Keratinocyte (primary cell): ENCODE results near the gene SUGCT. TPM values are rescaled to one million over a fixed set of nuclear protein-coding genes. Genes with fewer than 3 reads are reported as not detected.
"Not testable (repeated sequence)": the region's sequence is repeated elsewhere in the genome, so short reads cannot be mapped to it uniquely, and the experiment has no call there.

Experiments
- DNase-seq: peaks from one replicate; pipeline ENCODE4 v3.0.0-alpha.2; 2011; ENCODE audit warnings: low read depth, missing footprints, low spot score
- FAIRE-seq: peaks from 2 replicates; lab custom pipeline; 2011; peaks lifted over from hg19 to GRCh38; lab: Jason Lieb, UNC
- H2AFZ ChIP-seq: 2 replicates; pipeline ENCODE4 v1.6.0; 2012; ENCODE audit warnings: low read length, control low read depth, inconsistent platforms; ENCODE audit not compliant: control insufficient read depth
- H3K27ac ChIP-seq: 2 replicates; pipeline ENCODE4 v1.5.1; 2011; ENCODE audit warnings: low read length; ENCODE audit not compliant: control insufficient read depth, insufficient read depth
- H3K27me3 ChIP-seq: 3 replicates; pipeline ENCODE4 v1.6.0; 2011; ENCODE audit warnings: low read length; ENCODE audit not compliant: control insufficient read depth, insufficient read depth; ENCODE audit errors: extremely low read depth
- H3K36me3 ChIP-seq, 2 experiments: 2 replicates in 1 of 2; 3 replicates in 1 of 2; pipeline ENCODE4 v1.5.1; 2011; ENCODE audit warnings: low read length in 2 of 2, mild to moderate bottlenecking in 1 of 2; ENCODE audit not compliant: control insufficient read depth in 2 of 2, insufficient read depth in 2 of 2; ENCODE audit errors: extremely low read depth in 1 of 2
- H3K4me1 ChIP-seq: 3 replicates; pipeline ENCODE4 v1.5.1; 2011; ENCODE audit warnings: low read length; ENCODE audit not compliant: control insufficient read depth, insufficient read depth; ENCODE audit errors: extremely low read depth
- H3K4me2 ChIP-seq: 3 replicates; pipeline ENCODE4 v1.6.0; 2011; ENCODE audit warnings: low read depth, low read length; ENCODE audit not compliant: control insufficient read depth, insufficient read depth; ENCODE audit errors: extremely low read depth
- H3K4me3 ChIP-seq, 3 experiments: fragments of 200-600 bp in 1 of 3; sonication (generic) in 1 of 3; 2 replicates in 2 of 3; 3 replicates in 1 of 3; pipeline ENCODE4 v1.5.1; 2011 to 2016; ENCODE audit warnings: low read length in 3 of 3, mild to moderate bottlenecking in 3 of 3, control low read depth in 2 of 3, inconsistent platforms in 1 of 3, low read depth in 1 of 3, mixed read lengths in 1 of 3, mixed run types in 1 of 3, moderate library complexity in 1 of 3; ENCODE audit not compliant: control insufficient read depth in 2 of 3, insufficient read depth in 2 of 3; ENCODE audit errors: extremely low read depth in 1 of 3
- H3K79me2 ChIP-seq: 2 replicates; pipeline ENCODE4 v1.6.0; 2012; ENCODE audit warnings: low read length; ENCODE audit not compliant: control insufficient read depth, insufficient read depth
- H3K9ac ChIP-seq: 3 replicates; pipeline ENCODE4 v1.6.0; 2011; ENCODE audit warnings: low read length; ENCODE audit not compliant: control insufficient read depth, insufficient read depth; ENCODE audit errors: extremely low read depth
- H3K9me1 ChIP-seq: 3 replicates; pipeline ENCODE4 v1.6.0; 2011; ENCODE audit warnings: low read length; ENCODE audit not compliant: control insufficient read depth, insufficient read depth; ENCODE audit errors: extremely low read depth
- H3K9me3 ChIP-seq: 2 replicates; pipeline ENCODE4 v1.5.1; 2012; ENCODE audit warnings: low read depth, low read length; ENCODE audit not compliant: control insufficient read depth
- H4K20me1 ChIP-seq: 3 replicates; pipeline ENCODE4 v1.6.0; 2011; ENCODE audit warnings: low read length; ENCODE audit not compliant: control insufficient read depth, insufficient read depth; ENCODE audit errors: extremely low read depth
- EZH2 ChIP-seq: IDR thresholded peaks from one replicate; pipeline ENCODE4 v1.6.1; 2012; ENCODE audit warnings: inconsistent platforms, mild to moderate bottlenecking, low read length, moderate library complexity
- dilution Hi-C: fragments of 300-500 bp; cut with MboI; formaldehyde crosslinking; loops from one replicate; pipeline ENCODE4 v1.7.0; 2020; ENCODE audit warnings: low sequenced_read_pairs; ENCODE audit not compliant: extremely low pct_ligation_motif_present
- polyA plus RNA-seq, 5 experiments: library from polyadenylated mRNA; depleted of rRNA in 3 of 5; stranded (reverse) in 3 of 5; stranded (forward) in 1 of 5; unstranded in 1 of 5; fragments of >200 nt; gene quantifications; 1 replicate in 1 of 5; 2 replicates in 3 of 5; 3 replicates in 1 of 5; pipeline versions ENCODE4 v1.2.1 to v1.2.3, GENCODE V29; 2011 to 2012; ENCODE audit warnings: missing spikeins in 2 of 5, low read depth in 1 of 5, low replicate concordance in 1 of 5
- TF ChIP-seq, protein P1 (sequence below), 3 experiments: IDR thresholded peaks in 1 of 3; conservative IDR thresholded peaks in 1 of 3; optimal IDR thresholded peaks in 1 of 3; 2 replicates in 2 of 3; 3 replicates in 1 of 3; pipeline versions ENCODE3 to v1.5.1; 2011; ENCODE audit warnings: low read length in 3 of 3, mild to moderate bottlenecking in 3 of 3, moderate library complexity in 2 of 3, control low read depth in 1 of 3, inconsistent platforms in 1 of 3; ENCODE audit not compliant: insufficient read depth in 2 of 3; ENCODE audit errors: extremely low read depth in 1 of 3

The SUGCT gene
- polyA plus RNA-seq, 1 donor (not counting 4 experiments of a cell fraction or from before 2014, with no cell fraction given): 134 TPM

DNA sequence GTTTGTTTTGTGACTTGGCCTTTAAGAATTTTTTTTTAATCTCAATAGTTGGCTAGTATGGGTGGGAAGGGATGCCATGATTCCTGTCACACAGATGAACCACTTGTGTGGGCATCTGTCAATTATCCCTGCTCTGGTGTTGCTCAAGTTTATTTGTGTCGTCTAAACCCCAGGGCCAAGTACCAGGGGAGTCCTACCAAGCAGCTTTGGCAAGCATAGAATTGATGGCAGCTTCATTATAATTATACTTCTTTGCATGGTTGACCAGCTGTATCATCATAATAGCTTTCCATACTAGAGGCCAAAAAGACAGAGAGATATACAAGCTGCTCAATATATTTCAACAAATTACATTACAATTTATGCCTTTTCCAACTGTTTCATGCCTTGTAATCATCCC, 30.4 kb downstream of the SUGCT start:
- DNase-seq: no peak
- dilution Hi-C loops: no loop called here
- H3K79me2 ChIP-seq: no peaks in the 10 kb centered on the region
- H3K9me3 ChIP-seq: no peaks in the 10 kb centered on the region
- H3K9me1 ChIP-seq: no peaks in the 10 kb centered on the region
- no peak for FAIRE-seq
- no peak for TF ChIP-seq EZH2
- TF ChIP-seq, protein P1, sequence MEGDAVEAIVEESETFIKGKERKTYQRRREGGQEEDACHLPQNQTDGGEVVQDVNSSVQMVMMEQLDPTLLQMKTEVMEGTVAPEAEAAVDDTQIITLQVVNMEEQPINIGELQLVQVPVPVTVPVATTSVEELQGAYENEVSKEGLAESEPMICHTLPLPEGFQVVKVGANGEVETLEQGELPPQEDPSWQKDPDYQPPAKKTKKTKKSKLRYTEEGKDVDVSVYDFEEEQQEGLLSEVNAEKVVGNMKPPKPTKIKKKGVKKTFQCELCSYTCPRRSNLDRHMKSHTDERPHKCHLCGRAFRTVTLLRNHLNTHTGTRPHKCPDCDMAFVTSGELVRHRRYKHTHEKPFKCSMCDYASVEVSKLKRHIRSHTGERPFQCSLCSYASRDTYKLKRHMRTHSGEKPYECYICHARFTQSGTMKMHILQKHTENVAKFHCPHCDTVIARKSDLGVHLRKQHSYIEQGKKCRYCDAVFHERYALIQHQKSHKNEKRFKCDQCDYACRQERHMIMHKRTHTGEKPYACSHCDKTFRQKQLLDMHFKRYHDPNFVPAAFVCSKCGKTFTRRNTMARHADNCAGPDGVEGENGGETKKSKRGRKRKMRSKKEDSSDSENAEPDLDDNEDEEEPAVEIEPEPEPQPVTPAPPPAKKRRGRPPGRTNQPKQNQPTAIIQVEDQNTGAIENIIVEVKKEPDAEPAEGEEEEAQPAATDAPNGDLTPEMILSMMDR (optimal IDR thresholded peaks at IDR 0.05 in 1 of 3, IDR thresholded peaks at IDR 0.05 in 1 of 3, conservative IDR thresholded peaks at IDR 0.05 in 1 of 3; ENCODE audit: extremely low read depth in 1 of 3, insufficient read depth in 2 of 3, low read length in 3 of 3): no peak
- no peaks in the 10 kb centered on the region for H4K20me1 ChIP-seq
- H3K36me3 ChIP-seq: no peaks in the 10 kb centered on the region
- H3K27me3 ChIP-seq: no peaks in the 10 kb centered on the region
- H3K4me1 ChIP-seq: no peaks in the 10 kb centered on the region
- H3K4me2 ChIP-seq: no peak overlapping the region
- no peak overlapping the region for H3K9ac ChIP-seq
- no peak overlapping the region for H2AFZ ChIP-seq
- no peak overlapping the region for H3K27ac ChIP-seq
- H3K4me3 ChIP-seq: no peak overlapping the region

DNA sequence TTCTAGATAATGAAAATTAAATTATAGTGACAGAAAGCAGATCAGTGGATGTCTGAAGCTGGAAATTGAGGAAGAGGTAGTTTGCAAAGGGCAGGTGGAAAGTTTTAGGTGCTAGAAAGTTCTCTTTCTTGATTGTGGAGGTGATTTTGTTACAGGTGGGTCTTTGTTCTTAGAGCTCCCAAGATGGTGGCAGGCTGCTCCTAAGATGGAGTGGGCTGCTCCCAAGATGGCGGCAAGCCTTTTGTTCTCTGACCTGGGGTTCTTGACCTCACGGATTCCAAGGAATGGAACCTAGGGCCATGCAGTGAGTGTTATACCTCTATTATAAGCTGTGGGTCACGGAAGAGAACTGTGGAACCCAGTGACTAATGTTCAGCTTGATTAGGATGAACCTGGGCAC, 32.5 kb downstream of the SUGCT start:
- dilution Hi-C loops: no loop called here
- no peak overlapping the region for H3K4me2 ChIP-seq
- H3K27me3 ChIP-seq: no peaks in the 10 kb centered on the region
- H3K9me1 ChIP-seq: no peaks in the 10 kb centered on the region
- no peaks in the 10 kb centered on the region for H3K4me1 ChIP-seq
- no peak overlapping the region for H3K9ac ChIP-seq
- H3K27ac ChIP-seq: no peak overlapping the region
- H3K36me3 ChIP-seq: no peaks in the 10 kb centered on the region
- no peaks in the 10 kb centered on the region for H3K79me2 ChIP-seq
- no peaks in the 10 kb centered on the region for H4K20me1 ChIP-seq
- H3K4me3 ChIP-seq: no peak overlapping the region
- no peak overlapping the region for H2AFZ ChIP-seq
- no peak for FAIRE-seq
- DNase-seq: no peak
- TF ChIP-seq, protein P1 (optimal IDR thresholded peaks at IDR 0.05 in 1 of 3, IDR thresholded peaks at IDR 0.05 in 1 of 3, conservative IDR thresholded peaks at IDR 0.05 in 1 of 3; ENCODE audit: extremely low read depth in 1 of 3, insufficient read depth in 2 of 3, low read length in 3 of 3): no peak
- TF ChIP-seq EZH2: no peak
- H3K9me3 ChIP-seq: no peaks in the 10 kb centered on the region

DNA sequence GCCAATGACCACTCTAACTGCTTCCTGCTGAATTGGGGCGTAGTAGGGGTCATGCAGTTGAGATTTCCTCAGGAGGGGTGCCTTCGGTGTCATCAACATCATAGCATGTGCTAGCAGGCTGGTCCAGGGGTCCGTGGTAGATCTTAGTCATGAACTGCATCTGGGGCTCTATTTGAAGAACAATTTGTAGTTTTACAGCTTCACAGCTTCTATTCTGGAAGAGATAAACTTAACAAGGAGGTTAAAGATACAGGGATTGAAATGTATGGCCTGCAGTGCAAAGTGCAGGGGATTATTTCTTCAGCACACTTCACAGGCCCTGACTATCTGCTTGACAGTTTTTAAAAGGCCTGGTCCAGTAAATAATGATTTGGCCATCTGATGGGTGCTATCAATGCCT, 33.5 kb downstream of the SUGCT start:
- dilution Hi-C loops: not testable (repeated sequence)

DNA sequence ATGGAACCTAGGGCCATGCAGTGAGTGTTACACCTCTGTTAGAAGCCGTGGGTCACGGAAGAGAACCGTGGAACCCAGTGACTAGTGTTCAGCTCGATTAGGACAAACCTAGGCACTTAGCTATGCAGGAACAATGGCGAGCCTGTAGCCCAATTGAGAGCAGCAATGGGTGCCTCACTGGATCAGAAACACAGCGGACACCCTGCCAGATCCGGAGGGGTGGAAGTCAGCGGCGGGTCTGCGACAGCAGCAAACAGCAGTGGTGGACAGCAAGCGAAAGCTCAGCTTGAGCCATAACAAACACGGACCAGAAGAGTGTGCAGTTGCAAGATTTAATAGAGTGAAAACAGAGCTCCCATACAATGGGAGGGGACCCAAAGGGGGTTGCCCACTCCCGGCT, 38.3 kb downstream of the SUGCT start:
- H4K20me1 ChIP-seq, H3K27me3 ChIP-seq, H3K9me3 ChIP-seq, H3K9ac ChIP-seq, H3K27ac ChIP-seq, dilution Hi-C loops, H3K4me1 ChIP-seq, FAIRE-seq, H3K4me2 ChIP-seq, DNase-seq, H3K36me3 ChIP-seq, H3K9me1 ChIP-seq, H2AFZ ChIP-seq, H3K4me3 ChIP-seq, H3K79me2 ChIP-seq: not testable (repeated sequence)

More for the DNA sequence above, 33.5 kb downstream of the SUGCT start:
- not testable (repeated sequence) for H3K27me3 ChIP-seq, H3K9me3 ChIP-seq, H4K20me1 ChIP-seq, FAIRE-seq, DNase-seq, H3K79me2 ChIP-seq, H3K9me1 ChIP-seq, H3K27ac ChIP-seq, H2AFZ ChIP-seq, H3K4me3 ChIP-seq, H3K4me1 ChIP-seq, H3K9ac ChIP-seq, H3K36me3 ChIP-seq, H3K4me2 ChIP-seq
